ENCODE measurements around the gene HOXB1.
"Not testable (repeated sequence)": the region's sequence is repeated elsewhere in the genome, so short reads cannot be mapped to it uniquely, and the experiment has no call there.

HOXB1 gene

DNA sequence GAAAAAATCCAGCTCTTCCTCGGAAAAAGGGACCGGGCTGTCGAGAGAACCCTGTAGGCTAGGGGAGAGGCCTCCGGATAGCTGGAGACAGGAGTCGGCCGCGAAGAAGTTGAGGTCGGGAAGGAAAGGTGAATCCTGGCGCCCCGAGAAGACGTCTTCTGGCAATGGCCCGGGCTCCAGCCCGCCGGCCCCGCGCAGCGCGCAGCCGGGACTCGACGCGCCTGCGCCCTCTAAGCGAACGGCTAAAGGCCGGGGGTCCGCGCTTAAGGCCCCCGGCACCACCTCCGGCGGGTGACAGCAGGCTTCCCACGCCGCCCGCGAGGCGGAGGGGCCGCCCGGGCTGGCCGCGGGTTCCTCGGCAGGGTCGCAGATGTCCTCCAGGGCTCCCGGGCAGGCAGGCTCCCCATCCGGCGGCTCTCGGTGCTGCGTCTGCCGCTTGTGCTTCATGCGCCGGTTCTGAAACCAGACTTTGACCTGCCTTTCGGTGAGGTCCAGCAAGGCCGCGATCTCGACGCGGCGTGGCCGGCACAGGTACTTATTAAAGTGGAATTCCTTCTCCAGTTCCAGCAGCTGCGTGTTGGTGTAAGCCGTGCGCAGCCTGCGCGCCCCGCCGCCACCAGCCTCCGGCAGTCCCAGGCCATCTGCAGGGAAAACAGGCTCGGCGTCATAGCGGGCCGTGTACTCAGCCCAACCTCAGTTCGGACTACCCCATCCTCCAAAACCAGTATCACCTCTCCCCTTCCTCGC is 12.5 kb upstream of the HOXB1 start:
- DNase-seq (ENCODE audit: low read depth): peak; percentile 1

- no peak for DNase-seq (ENCODE audit: low read depth)
Measured at GRCh38 chr17:48542698-48543106, 11.9 kb upstream of the HOXB1 start.

DNA sequence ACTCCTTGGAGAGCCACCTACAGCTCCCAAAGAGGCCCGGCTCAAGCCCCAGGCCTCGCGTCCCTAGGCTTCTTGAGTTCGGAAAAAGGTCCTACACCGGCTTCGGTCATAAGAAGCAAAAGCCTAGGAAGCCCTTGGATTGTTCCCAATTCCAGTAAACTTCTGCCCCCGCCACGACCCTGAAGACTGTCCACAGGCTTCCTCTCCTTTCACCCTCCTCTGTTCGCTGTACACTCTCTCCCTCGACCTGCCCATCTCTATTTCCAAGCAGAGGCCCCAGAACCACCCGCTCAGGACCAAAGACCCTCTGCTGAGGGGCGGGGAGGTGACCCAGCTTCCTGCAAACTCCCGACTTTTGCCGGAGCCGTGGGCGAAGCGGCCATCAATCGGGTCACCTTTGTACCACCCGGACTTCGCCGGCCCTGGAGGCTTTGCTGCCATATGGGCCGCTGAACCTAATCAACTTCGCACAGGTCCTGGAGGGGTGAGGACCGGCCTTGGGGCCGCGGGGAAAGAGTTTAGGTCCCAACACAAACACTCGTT is 11.4 kb upstream of the HOXB1 start:
- DNase-seq (ENCODE audit: low read depth): no peak

DNA sequence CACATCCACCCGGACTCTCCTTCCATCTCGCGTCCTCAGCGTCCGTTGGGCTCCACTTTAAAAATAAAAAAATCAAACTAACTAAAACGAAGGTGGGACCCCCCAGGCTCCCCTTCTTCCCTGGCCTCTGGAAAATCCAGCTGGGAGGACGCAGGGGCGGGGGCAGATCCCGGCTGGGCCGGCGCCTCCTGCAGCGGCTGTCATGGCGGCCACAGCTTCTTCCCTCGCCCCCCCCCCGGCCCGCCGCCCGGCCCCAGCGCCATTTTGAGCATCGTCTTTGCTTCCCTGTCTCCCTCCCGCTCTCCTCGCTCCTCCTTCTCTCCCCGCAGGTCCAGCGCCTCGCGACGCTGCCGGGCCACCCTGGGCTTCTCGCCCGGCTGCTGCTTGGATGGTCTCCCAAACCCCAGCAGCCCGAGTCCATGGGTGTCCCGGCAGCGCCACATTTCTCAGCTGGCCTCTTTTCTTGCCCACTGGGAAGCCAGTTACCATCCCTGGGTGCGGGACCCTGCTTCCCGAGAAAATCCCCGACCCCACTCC is 10.8 kb upstream of the HOXB1 start:
- DNase-seq (ENCODE audit: low read depth): no peak

DNA sequence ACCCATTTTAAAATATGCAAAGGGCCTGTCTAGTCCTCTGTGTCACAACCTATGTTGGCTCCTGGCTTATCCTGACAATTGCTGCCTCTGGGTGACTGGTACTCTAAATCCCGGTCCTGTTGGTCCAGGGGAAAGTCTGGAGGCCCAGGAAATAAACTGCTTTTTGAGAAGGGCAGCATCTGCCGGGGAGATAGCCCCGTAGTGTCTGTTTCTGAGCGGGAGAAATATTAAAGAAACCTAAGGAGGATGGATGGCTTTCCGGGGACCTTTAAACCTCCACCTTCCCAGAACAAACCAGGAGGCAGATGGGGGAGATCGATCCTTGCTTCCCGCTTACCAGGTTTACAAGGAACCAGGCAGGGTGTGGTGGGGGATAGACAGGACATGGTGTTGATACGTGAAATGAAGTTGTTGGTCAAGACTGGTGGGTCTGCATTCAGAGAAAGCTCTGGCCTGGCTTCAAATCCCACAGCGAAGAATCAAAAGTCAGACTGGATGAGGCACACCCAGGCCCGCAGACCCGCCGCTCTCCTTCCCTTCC is 10.3 kb upstream of the HOXB1 start:
- DNase-seq (ENCODE audit: low read depth): no peak

DNA sequence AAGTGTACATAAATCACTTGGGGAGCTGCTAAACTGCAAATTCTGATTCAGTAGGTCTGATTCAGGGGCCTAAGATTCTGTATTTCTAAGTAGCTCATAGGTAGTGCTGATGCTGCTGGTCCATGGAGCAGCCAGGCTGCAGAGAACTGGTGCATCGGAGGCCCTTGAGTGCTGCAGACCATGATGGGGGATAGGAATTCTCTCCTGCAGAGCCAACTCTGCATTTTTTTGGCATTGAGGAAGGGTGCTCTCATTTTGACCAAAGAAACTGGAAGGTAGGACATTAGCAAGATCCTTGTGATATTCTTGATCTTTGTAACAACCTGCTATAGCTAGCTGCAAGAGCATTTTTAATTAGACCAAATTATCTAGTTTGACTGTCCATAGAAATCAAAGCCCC is 9.4 kb upstream of the HOXB1 start:
- no peak for DNase-seq (ENCODE audit: low read depth)

GRCh38 chr17:48539177-48539576 is 8.4 kb upstream of the HOXB1 start:
- no peak for DNase-seq (ENCODE audit: low read depth)

GRCh38 chr17:48537316-48537715 is 6.5 kb upstream of the HOXB1 start:
- DNase-seq (ENCODE audit: low read depth): no peak

DNA sequence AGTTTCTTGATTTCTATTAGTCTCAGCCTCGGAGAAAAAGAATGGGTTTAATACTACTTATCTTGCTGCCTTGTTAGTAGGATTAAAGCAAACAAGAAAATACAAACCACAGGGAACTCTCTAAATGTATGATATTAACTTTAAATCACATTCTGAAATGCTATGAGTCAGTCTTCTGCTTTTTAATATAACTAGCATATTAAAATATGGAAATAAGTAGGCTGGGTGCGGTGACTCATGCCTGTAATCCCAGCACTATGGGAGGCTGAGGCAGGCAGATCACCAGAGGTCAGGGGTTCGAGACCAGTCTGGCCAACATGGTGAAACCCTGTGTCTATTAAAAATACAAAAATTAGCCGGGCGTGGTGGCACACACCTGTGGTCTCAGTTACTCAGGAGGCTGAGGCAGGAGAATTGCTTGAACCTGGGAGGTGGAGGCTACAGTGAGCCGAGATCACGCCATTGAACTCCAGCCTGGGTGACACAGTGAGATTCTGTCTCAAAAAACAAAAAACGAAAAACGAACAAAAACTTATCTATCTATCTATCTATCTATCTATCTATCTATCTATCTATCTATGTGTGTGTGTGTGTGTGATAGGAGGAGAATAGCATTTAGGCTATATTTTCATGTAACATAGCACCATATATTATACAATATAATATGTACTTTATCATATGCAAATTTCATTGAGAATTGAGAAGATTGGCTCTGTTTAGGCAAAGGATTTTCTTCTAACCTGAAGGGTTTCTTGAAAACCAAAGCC is 5.2 kb upstream of the HOXB1 start:
- not testable (repeated sequence) for DNase-seq (ENCODE audit: low read depth)

- no peak for DNase-seq (ENCODE audit: low read depth)
Measured at GRCh38 chr17:48532261-48532660, 1.4 kb upstream of the HOXB1 start.

- no peak for DNase-seq (ENCODE audit: low read depth)
Measured at GRCh38 chr17:48530208-48530886, 464 bp downstream of the HOXB1 start.

DNA sequence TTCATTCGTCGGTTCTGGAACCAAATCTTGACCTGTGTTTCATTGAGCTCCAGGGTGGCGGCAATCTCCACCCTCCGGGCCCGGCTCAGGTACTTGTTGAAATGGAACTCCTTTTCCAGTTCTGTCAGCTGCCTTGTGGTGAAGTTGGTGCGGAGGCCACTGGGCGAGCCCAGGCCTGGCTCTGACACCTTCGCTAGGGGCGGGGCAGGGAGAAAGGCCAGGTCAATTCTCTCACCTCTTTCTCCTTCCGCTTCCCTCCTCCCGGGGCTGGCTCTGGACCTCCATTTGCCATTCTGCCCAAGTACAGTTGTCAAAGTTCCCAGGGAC is 1.2 kb downstream of the HOXB1 start:
- no peak for DNase-seq (ENCODE audit: low read depth)

DNA sequence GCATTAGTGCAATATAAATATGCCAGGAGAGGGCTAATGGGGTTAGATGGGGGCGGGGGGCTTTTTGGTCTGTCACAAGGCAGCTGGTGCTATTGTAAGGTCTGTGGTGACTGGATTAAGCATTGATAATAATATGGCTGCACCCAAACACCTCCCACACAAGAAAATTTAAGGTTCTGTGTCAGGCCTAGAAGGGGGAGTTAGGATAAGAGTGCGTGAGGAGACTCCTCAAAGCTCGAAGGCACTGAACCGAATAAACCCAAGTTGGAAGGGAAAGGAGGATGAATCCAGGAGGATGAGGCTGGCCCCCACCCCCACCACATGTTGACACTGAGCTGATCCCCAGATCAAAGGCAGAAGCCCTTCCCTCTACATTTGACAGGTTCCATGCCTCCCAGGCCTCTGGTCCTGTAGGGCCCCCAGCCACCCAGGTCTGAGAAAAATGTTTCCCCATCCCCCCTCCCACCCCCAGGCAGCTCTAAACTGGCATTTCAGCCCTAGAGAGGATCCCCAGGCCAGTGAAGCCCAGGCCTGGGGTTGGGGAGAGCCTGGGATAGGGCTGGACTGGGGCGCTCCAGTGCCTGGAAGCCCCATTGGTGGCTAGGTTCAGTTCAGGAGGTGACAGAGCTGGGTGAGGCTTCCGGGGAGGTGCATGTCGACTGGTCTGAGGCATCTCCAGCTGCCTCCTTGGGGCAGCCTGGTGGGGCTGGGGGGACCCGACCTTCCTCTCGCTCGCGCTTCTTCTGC is 1.7 kb downstream of the HOXB1 start:
- DNase-seq (ENCODE audit: low read depth): no peak

DNA sequence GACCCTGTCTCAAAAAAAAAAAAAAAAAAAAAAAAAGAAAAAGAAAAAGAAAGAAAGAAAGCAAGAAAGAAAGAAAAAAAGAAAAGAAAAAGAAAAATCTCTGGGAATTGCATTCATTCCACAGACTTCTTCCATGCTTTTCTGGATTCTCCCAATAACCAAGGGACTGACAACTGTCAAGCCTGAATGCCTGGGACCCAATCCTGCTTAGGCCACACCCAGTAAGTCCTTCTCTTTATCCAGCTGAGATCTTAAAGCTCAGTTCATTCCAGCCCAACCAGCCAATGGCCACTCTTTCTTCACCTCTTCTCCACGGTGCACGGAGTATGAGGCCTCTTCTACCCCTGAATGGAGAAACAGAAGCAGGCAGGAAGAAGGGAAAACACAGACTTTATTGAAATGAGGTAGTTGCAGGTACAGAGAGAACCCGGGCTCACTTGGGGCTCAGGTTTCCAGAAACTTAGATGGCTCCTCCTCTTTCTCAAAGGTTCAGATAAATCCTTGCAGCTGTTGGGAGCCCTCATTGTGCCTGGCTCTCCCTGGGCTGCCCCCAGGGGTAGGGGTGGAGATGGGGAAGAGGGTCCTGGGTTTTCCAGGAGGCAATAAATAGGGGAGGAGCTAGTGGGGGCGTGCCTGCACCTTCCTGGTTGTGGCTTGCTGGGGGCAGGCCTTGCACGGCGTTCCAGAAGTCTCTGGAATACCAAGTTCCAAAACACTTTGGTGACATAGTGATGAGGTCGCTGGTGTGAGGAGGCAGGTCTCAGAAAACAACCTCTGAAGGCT is 2.5 kb downstream of the HOXB1 start:
- no peak for DNase-seq (ENCODE audit: low read depth)

GRCh38 chr17:48527547-48527932 is 3.3 kb downstream of the HOXB1 start:
- DNase-seq (ENCODE audit: low read depth): no peak

DNA sequence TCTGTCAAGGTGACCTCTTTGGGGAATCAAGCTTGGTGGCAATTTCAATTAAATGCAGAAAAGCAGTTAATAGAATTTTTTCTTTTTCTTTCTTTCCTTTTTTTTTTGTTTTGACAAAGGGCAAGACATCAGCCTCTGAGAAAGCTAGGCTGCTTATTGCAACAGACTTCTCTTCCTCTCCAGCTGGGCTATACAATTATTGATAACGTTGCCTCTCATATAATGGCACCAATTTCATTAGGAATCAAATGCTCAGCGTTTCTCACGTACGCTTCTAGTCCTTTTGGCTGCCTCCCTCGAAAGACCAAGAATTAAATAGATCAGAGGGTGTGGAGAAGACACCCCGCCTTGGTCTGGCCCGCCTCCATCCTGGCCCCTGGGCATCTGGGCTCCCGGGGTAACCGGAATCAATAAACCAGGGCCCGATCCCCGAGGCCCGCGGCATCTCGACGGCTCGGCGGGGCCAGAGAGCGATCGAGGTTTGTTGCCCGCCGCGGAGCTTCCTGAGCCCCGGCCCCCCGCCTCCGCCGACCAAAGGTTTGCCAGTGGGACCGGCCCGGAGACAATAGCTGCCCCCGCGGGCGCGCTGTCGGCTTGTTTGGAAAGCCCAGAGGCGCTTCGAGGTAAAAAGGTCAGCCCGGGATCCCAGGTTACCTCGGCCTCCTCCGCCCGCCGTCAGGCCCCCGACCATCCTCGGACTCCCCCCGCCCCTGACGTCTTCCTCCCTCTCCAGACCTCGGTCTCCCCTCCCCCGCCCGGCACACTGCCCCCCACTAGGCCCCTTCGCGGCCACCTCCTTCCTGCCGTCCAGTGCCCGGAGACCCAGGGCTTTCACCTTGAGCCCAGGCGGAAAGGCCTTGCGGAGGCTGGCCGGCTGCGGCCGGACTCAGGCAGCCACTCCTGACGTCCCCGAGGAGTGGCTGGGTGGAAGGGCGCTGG is 3.9 kb downstream of the HOXB1 start:
- no peak for DNase-seq (ENCODE audit: low read depth)

- DNase-seq (ENCODE audit: low read depth): no peak
Measured at GRCh38 chr17:48523010-48523409, 7.8 kb downstream of the HOXB1 start.

DNA sequence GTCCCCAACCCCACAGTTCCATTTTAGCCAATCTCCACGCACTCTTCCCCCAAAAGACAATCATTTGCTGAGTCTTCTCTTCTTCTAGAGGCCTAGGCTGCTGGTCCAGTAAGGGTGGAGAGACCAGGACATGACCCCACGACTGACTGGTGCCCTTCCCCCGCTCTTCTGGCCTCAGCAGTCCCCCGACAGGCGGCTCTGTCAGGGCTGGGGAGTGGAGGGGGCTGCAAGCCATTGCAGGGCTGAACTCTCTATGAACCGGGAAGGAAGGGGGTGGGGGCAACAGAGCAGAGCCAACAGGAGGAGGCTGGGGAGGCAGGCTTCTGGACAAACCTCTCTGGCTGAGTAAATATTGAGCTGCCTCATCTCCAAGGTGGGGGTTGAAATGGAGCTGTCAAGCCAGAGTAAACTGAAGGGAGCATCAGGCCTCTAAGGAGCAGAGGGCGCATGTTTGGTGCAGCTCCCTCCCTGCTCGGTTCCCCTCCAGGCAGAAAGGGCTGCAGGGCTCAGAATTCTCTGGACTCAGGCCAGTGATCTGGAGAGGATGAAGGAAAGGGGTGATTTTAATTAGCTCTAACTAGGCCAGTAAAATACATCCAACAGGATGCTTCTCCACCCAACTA is 8.7 kb downstream of the HOXB1 start:
- DNase-seq (ENCODE audit: low read depth): no peak

DNA sequence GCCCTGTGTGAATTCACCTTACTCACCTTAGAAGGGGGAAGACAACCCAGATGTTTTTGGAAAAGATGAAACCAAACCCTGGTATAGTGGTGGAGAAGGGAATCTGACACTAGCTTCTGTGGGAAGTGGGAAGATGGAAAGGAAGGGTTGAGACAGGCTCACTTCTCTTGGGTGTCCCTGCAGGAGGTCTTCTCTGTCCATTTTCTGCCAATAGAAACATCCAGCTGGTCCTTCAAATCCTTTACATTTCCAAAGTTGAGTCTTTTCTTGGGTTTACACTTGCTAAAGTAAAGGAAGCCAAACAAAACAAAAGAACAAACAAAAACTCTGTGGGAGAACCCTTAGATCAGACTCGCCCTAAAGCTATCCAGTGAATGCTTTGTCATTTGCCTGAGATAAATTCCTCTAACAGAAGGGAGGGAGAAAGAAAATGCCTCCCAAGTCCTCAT is 10.2 kb downstream of the HOXB1 start:
- DNase-seq (ENCODE audit: low read depth): no peak
